ENCODE data around the gene EMILIN2.

The EMILIN2 gene

GRCh38 chr18:2960983-2961696 lies 114.3 kb downstream of the EMILIN2 start:
- no peak for DNase-seq

- peak; percentile 52 for DNase-seq
Measured at GRCh38 chr18:2961821-2962220, 115.0 kb downstream of the EMILIN2 start.

GRCh38 chr18:2963048-2963447 lies 116.2 kb downstream of the EMILIN2 start:
- peak; percentile 52 for DNase-seq

DNA sequence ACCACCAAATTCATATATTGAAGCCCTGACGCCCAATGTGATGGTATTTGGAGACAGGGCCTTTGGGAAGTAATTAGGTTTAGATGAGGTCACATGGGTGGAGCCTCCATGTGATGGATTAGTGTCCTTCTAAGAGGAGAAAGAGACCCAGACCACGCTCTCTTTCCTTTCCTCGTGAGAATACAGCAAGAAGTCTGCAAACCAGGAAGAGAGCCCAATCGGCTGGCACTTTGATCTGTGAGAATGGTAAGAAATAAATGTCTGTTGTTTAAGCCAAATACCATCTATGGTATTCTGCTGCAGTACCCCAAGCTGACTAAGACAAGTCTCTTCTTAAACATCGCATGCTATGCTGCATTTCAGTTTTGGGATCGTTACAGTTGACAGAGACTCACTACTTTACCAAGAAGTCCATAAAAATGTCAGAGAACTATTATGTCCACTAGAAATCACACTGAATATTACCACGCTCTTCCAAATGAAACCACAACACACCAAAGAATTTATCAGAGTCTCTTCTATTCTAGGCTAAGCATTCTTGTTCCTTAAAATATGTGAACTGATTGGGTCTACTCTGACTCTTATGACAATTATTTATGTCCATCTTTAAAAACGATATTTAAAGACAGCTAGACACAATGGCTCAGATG lies 117.7 kb downstream of the EMILIN2 start:
- DNase-seq = no peak
